GM21737 (cell line): ENCODE data around the gene USP11.

Experiments used
- ATAC-seq: cut with Tn5 transposase; IDR thresholded peaks from one replicate; pipeline ENCODE4 v1.9.1; 2021; ENCODE audit warnings: mild to moderate bottlenecking, moderate library complexity; ENCODE audit not compliant: unreplicated experiment

Gene USP11

DNA sequence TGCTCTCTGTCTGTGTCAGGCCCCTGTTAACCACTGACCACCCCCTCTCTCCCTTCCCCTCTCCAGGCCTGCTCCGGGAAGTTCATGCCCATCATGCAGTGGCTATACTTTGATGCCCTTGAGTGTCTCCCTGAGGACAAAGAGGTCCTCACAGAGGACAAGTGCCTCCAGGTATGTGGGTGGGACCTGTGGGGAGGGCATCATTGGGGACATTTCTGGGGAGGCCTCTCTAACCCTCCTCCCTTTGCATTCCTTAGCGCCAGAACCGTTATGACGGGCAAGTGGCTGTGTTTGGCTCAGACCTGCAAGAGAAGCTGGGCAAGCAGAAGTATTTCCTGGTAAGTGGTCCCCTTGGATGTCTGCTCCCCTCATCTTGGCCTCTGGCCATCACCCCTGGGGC lies 29.9 kb upstream of the USP11 start:
- ATAC-seq, result no peak

DNA sequence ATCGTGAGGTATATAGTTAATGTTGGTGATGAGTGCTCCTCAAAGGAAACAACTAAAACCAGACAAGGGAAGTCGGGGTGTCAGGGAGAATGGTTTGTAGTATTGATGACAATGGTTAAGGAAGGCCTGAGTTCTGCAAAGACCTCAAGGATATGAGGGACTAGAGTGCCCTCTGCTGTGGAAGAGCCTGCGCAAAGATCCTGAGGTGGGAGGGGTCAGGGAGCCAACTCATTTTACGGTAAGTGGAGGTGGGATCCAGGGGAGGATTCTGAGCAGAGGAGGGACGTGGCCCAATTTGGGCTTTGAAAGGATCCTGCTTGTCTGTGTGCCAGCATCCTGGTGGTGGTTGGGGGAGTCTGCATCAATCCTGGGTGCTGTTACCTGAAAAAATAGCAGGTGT lies 27.8 kb upstream of the USP11 start:
- ATAC-seq, result no peak

DNA sequence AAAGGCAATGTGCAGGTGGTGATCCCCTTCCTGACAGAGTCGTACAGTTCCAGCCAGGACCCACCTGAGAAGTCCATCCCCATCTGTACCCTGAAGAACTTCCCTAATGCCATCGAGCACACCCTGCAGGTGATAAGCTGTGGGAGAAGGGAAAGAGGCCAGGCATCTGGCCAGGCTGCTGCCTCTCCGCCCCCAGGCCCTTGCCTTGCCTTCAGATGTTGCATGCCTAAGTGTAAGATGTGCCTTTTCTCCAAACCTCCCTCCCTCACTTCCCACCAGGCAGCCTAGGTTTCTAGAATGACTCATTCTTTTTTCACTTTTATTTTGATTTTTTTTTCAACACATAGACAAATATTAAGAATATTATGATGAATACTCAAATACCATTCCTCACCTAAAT lies 26.5 kb upstream of the USP11 start:
- no peak for ATAC-seq

GRCh38 chrX:47208108-47208507 lies 24.7 kb upstream of the USP11 start:
- no peak for ATAC-seq

DNA sequence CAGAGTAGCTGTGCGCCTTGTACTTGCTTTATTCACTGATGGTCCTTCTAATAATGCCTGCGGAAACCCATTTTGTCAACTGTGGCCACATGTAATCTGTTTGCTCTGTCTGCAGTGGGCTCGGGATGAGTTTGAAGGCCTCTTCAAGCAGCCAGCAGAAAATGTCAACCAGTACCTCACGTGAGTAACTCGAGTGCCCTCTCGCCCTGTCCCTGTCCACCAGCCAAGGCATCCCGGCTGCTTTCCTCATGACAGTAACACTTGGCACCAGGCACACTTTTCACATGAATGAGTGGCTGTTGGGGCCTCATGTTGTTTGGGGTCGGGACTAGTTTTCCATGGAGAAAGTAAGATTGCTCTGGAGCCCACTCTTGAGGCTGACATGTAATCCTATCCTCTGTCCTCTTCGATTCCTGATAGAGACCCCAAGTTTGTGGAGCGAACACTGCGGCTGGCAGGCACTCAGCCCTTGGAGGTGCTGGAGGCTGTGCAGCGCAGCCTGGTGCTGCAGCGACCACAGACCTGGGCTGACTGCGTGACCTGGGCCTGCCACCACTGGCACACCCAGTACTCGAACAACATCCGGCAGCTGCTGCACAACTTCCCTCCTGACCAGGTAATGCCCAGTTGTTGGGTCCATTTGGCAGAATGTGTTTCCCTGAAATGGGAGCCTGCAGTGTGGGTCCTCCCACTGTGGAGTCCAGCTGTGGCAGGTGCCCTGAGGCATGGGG lies 23.1 kb upstream of the USP11 start:
- no peak for ATAC-seq

GRCh38 chrX:47210661-47211425 lies 22.0 kb upstream of the USP11 start:
- ATAC-seq, result no peak

DNA sequence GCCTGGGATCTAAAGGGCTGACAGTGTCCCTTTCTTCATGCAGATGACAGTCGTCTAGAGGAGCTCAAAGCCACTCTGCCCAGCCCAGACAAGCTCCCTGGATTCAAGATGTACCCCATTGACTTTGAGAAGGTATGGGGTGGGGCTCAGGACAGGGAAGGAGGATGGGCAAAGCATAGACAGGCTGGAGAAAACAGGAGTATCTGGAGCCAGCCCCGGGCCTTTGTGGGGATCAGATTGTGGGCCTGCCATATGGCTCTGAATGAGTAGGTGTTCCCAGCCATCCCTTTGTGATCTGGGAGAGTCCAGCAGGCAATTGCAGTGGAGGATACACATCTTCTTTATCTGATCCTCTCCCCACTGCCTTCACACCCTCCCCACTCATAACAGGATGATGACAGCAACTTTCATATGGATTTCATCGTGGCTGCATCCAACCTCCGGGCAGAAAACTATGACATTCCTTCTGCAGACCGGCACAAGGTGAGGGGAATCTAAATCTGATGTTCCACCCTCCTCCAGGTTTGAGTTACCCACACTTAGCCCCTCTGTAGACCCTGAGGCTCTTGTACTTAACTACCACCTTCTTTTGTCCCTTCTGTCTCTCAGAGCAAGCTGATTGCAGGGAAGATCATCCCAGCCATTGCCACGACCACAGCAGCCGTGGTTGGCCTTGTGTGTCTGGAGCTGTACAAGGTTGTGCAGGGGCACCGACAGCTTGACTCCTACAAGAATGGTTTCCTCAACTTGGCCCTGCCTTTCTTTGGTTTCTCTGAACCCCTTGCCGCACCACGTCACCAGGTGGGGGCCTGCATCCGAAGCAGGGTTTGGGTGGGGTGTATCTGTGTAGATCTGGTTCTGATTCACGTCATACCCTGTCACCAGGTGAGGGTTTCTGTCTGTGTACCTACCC lies 20.2 kb upstream of the USP11 start:
- no peak for ATAC-seq

GRCh38 chrX:47214435-47215077 lies 18.3 kb upstream of the USP11 start:
- ATAC-seq, result no peak

GRCh38 chrX:47215291-47215900 lies 17.4 kb upstream of the USP11 start:
- no peak for ATAC-seq

DNA sequence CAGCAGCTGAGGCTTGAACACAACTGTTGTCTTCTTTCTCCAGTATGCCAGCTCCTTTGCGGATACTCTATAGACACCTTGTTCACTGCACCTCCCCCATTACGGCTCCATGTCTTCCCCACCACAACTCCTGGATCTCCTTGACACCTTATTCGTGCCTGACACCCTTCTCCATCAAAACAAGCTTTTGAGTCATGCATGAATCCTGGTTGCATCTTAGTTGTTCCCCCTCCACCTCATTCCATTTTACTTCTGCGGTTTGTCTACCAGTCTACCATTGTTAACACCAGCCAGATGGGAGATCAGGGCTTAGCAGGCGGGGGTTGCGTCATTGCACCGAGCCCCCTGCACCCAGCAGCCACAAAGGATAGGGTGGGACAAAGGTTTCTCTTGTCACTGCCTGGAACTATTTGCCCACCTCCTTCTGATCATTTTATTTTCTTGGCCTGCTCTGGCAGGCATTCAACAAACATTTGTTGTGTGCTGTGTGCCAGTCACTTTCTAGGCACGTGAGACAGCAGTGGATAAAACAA lies 16.4 kb upstream of the USP11 start:
- no peak for ATAC-seq

DNA sequence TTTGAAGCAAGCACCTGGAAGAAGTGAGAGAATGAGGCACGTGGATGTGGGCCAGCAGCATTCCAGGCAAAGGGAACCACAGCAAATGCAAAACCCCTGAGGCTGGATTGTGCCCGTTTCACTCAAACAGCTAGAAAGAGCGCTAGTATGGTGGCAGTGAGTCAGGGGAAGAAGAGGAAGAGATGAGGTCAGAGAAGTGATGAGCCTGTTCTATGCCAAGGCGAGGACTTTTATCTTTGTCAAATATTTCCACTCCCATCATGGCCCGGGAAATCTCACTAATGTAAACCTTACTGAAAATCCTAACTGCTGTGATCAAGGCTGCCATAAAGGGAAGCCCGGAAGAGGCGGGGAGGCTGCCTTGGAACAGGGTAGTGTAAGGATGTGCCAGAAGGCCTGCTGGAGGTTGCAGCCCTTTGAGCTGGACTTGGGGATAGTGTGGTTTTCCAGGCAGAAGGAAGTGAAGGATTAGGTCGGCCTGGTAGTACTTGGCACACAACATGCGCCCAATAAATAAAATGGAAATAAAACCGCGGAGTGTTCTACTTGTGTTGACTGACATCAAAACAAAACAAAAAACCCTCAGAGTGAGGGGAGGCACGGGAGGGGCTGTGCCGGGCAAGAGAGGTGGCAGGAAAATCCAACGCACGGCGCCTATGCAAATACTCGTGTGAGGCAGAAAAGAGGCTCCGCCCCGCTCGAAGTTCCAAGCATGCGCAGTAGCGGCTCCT lies 15.5 kb upstream of the USP11 start:
- ATAC-seq, result no peak

GRCh38 chrX:47217852-47218279 lies 14.9 kb upstream of the USP11 start:
- peak; percentile 83 for ATAC-seq

DNA sequence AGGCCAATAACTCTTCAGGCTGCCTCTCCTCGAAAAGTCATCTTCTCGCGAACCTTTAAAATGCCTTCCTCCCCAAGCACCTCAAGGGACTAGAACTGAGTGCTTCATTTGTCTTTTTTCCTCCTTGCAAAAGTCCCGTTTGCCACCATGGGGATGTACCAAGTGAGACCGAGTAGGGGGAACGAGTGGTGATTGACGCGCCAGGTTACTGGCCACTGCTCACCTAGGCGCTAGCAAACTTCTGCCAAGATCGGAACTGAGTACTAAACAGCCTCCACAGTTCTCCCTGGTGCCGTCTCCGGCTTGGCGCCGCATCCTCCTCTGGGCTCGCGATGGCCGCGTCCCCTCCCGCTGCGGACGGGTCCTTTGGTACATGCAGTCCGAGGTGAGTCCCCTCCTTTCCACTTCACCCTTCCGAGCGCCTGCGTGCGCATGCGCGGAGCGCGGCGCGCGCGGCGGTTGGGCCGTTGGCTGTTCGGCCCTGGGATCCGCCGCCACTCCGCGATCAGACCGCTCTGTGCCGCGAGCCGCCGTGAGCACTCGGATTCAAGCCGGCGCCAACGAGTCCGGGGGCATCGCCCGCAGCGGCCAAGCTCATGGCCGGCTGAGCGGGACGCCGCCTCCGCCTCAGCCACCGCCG lies 14.4 kb upstream of the USP11 start, which contains the start of gene CDK16:
CDK16 (plus strand) TSS at position 402 of the 640 bp plus-strand sequence. CDS start 4,877 bp downstream, outside the sequence.
- ATAC-seq, result peak; percentile 41

DNA sequence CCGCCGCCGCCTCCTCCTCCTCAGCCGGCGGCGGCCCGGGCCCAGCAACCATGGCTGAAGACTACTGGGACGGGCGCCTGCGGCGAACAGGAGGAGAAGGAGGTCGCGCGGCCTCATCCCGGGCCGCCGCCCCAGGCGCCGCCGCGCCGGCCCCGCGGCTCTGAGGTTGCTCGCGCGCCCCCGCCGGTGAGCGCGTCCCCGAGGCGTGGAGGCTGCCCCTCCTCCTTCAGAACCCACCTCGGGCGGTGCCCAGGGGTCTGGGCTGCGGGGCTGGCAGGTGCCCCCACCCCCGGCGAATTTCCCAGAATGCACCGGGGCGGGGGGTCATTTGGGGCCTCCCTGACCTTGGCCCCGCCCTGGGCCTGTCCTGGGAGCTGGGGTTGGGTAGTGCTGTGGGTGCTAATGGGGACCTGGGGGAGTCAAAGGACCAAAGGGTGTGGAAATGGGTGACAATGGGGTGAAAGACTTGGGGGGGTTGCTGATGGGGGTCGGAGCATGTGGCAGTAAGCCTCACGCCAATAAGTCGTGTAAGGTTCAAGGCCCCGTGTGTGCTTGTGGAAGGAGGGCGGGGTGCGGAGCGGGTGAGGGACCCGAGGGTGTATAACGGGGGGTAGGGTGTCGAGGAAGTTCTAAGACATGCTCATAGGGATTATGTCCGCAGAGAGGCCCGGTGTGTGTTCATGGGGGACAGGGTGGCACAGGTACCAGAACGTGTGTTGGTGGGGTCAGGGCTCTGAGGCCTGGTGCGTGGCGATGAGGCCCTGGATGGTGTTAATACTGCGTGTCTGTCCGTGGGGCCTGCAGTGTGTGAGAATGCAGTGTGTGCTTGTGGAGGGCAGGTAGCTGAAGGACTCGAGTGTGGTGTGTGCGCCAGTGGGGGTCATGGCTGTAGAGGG lies 13.6 kb upstream of the USP11 start:
- no peak for ATAC-seq

DNA sequence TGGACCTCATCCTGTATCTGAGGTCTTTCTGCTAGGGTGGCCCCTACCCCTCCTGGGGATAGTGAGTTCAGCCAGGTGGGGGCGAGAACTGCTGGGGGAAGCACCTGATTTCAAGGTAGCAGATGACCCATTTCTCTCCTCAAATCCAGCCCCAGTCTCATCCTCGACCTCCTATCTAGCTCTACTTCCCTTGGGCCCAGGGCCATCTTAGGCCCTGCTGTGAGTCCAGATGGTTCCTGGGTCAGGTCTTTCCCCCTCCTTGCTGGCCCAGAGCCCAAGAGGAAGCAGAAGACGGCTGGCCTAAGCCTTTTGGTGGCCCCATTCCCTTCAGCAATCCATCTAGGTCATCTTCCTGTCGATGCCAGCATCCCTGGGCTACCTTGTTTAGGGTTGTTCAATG lies 11.1 kb upstream of the USP11 start:
- ATAC-seq, result no peak

GRCh38 chrX:47222751-47223350 lies 10.0 kb upstream of the USP11 start:
- ATAC-seq, result no peak

DNA sequence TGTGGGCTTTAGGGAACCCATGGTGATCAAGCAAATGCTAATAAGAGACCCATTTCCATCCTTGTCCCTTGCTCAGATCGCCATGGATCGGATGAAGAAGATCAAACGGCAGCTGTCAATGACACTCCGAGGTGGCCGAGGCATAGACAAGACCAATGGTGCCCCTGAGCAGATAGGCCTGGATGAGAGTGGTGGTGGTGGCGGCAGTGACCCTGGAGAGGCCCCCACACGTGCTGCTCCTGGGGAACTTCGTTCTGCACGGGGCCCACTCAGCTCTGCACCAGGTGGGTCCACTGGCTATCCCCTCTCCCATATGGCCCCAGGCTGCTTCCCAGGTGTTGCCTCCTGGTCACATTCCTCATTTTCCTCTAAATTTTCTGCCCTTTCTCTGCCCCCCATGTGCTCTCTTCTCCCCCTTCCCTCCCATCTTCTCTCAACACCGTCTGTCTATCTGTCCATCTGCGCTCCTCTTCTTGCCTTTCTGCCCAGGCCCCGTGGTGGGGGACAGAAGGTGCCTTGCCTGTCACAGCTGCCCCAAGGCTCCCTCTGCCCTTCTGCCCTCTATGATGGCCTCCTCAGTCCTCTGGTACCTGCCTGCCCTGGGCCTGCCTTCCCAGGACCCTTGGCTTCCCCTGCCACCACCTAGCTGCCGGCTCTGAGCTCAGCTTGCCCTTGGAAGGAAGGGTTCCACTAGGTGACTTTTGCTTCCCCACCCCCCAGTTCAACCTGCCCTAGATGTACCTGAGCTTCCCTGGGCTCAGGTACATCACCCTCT lies 9.1 kb upstream of the USP11 start:
- no peak for ATAC-seq
